ENCODE measurements around the gene ARHGAP26.
"Not testable (repeated sequence)": the region's sequence is repeated elsewhere in the genome, so short reads cannot be mapped to it uniquely, and the experiment has no call there.

ARHGAP26 gene

GRCh38 chr5:143198332-143198731 lies 428.2 kb downstream of the ARHGAP26 start:
- no peak for FAIRE-seq

GRCh38 chr5:143199161-143199560 lies 429.0 kb downstream of the ARHGAP26 start:
- DNase-seq (ENCODE audit: insufficient read length, low spot score): no peak
- no peak for FAIRE-seq
- TF ChIP-seq POLR2A (IDR thresholded peaks at IDR 0.05; ENCODE audit: low read depth, low read length): no peak

More at GRCh38 chr5:143198332-143198731, 428.2 kb downstream of the ARHGAP26 start:
- no peak for TF ChIP-seq POLR2A (IDR thresholded peaks at IDR 0.05; ENCODE audit: low read depth, low read length)
- no peak for DNase-seq (ENCODE audit: insufficient read length, low spot score)

- DNase-seq (ENCODE audit: insufficient read length, low spot score) (no peak), FAIRE-seq (no peak)
- no peak for TF ChIP-seq POLR2A (IDR thresholded peaks at IDR 0.05; ENCODE audit: low read depth, low read length)
These were observed 429.7 kb downstream of the ARHGAP26 start for GRCh38 chr5:143199843-143200242.

DNA sequence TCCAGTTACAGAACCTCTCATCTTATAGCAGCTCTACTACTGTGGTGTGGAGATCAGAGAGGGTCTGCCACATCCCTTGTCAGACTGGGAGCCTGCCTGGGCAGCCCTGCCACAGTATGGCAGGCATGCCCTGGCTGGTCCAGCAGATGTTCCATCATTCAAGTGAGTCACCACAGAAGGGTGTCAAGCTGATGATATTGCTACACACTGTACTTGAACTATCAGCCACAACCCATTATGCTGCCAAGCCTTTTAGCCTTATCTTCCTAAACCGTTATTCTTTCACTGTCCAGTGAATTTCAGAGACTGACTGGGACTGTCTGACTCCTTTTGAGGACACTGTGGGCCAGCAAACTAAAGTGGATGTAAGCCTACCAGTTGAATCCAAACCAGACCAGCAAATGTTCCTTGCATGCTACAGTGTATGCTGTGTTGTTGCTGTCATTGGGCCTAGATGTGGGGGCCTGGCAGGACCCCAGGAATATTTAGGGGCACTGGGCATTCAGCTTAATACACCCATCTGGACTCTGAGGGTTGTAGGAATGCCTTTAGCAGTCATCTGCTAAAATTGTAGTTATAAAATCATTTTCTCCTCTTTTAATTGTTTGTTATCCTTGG lies 430.7 kb downstream of the ARHGAP26 start:
- DNase-seq (ENCODE audit: insufficient read length, low spot score): peak; percentile 29
- peak; percentile 98 for FAIRE-seq

GRCh38 chr5:143201589-143201988 lies 431.4 kb downstream of the ARHGAP26 start:
- DNase-seq (ENCODE audit: insufficient read length, low spot score): no peak
- FAIRE-seq: no peak
- no peak for TF ChIP-seq POLR2A (IDR thresholded peaks at IDR 0.05; ENCODE audit: low read depth, low read length)

More for the DNA sequence above, 430.7 kb downstream of the ARHGAP26 start:
- TF ChIP-seq POLR2A (IDR thresholded peaks at IDR 0.05; ENCODE audit: low read depth, low read length): no peak

GRCh38 chr5:143203301-143203956 lies 433.3 kb downstream of the ARHGAP26 start:
- FAIRE-seq; DNase-seq (ENCODE audit: insufficient read length, low spot score): not testable (repeated sequence)

- no peak for TF ChIP-seq POLR2A (IDR thresholded peaks at IDR 0.05; ENCODE audit: low read depth, low read length)
- FAIRE-seq (no peak), DNase-seq (ENCODE audit: insufficient read length, low spot score) (no peak)
These were observed 434.5 kb downstream of the ARHGAP26 start for GRCh38 chr5:143204474-143205246.

- DNase-seq (ENCODE audit: insufficient read length, low spot score): peak; percentile 74
- peak; percentile 89 for FAIRE-seq
- no peak for TF ChIP-seq POLR2A (IDR thresholded peaks at IDR 0.05; ENCODE audit: low read depth, low read length)
These were observed 435.2 kb downstream of the ARHGAP26 start for GRCh38 chr5:143205386-143205785.

- DNase-seq (ENCODE audit: insufficient read length, low spot score) (no peak), FAIRE-seq (no peak)
- no peak for TF ChIP-seq POLR2A (IDR thresholded peaks at IDR 0.05; ENCODE audit: low read depth, low read length)
These were observed 435.7 kb downstream of the ARHGAP26 start for GRCh38 chr5:143205883-143206195.

GRCh38 chr5:143206196-143207053 lies 436.2 kb downstream of the ARHGAP26 start:
- no peak for TF ChIP-seq POLR2A (IDR thresholded peaks at IDR 0.05; ENCODE audit: low read depth, low read length)
- FAIRE-seq: no peak
- no peak for DNase-seq (ENCODE audit: insufficient read length, low spot score)

DNA sequence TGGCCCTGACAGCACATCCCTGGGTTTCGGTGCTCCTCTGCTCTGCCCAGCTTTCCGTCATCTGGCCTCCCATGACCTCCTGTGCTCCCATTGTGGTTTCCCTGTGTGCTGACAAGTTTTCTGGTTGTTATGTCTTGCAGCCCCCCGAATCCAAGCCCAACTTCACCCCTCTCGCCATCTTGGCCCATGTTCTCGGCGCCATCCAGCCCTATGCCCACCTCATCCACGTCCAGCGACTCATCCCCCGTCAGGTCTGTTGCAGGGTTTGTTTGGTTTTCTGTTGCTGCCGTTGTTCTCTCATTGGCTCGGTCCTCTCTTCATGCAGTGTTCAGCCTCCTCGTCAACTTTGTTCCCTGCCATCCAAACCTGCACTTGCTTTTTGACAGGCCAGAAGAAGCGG lies 436.9 kb downstream of the ARHGAP26 start:
- FAIRE-seq: no peak
- TF ChIP-seq POLR2A (IDR thresholded peaks at IDR 0.05; ENCODE audit: low read depth, low read length): no peak

DNA sequence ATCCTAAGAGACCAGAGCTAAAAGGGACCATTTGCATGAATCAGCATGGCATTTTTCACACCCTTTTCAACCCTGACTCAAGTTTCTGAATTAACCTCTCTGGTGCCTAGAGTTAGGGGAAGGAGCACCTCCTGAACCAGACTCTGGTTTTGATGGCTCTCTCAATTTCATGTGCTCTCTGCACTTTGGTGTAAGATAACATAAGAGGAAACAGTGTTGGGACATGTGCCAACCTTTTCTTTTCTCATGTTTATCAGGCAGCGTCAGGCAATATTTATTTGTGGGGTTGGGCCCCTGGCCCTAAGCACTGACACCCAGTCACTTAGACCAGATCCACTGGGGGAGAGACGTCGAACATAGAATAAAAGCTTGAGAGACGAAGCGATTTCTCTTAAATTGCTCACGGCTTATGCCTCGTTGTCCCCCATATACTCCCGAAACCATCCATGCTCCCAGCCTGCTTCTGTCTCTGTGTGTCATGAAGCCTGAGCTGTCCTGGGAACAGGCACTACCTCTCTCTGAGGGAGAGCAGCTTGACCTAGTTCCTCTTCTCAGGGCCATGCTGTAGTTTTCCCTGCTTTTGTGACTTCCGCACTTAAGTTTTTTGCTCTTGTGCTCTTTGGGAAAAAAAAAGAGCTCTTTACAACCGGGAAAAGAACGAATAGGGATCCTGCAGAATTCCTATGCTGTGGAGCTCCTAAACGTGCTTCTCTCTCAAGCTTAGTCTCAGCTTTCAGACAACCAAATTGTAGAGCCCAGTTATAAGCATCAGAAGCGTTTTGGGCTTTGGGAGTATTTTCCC lies 437.6 kb downstream of the ARHGAP26 start:
- FAIRE-seq: no peak
- DNase-seq (ENCODE audit: insufficient read length, low spot score): no peak
- no peak for TF ChIP-seq POLR2A (IDR thresholded peaks at IDR 0.05; ENCODE audit: low read depth, low read length)

More for the DNA sequence above, 436.9 kb downstream of the ARHGAP26 start:
- no peak for DNase-seq (ENCODE audit: insufficient read length, low spot score)

DNA sequence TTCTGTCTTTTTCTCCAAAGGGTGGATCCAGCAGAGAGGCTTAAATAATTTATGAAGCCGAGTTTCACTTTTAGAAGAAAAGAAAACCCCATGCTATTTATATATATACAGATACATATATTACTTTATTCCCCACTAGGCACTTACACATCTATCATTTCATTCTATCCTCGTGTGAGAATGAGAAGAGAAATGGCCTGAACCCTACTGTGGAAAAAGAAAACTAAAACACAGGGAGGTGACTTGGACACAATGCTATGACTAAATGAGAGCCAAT lies 438.1 kb downstream of the ARHGAP26 start:
- no peak for TF ChIP-seq POLR2A (IDR thresholded peaks at IDR 0.05; ENCODE audit: low read depth, low read length)
- DNase-seq (ENCODE audit: insufficient read length, low spot score): no peak
- no peak for FAIRE-seq
